GM23248 (cell line): Measurements from ENCODE around the gene FYTTD1.

Experiments
- EZH2 ChIP-seq: fragments of 200-600 bp; sonication (generic); IDR thresholded peaks from 2 replicates; pipeline ENCODE4 v1.6.1; 2018; ENCODE audit warnings: antibody characterized with exemption, mild to moderate bottlenecking; ENCODE audit not compliant: insufficient read depth, poor library complexity, severe bottlenecking
- EZH2phosphoT487 ChIP-seq: fragments of 200-600 bp; sonication (generic); IDR thresholded peaks from 2 replicates; pipeline ENCODE4 v1.6.1; 2018; ENCODE audit warnings: antibody characterized with exemption, moderate library complexity, mild to moderate bottlenecking, low read depth; ENCODE audit not compliant: insufficient read depth

GRCh38 chr3:197820550-197821335, 71.1 kb downstream of the FYTTD1 start:
- TF ChIP-seq EZH2 (no peak), EZH2phosphoT487 (no peak)
